ENCODE measurements around the gene COX10. TPM values are rescaled to one million over a fixed set of nuclear protein-coding genes. Genes with fewer than 3 reads are reported as not detected.
"Not testable (repeated sequence)": the region's sequence is repeated elsewhere in the genome, so short reads cannot be mapped to it uniquely, and the experiment has no call there.

Gene COX10
- total RNA-seq, 1 donor from 2014 or later: 32.3 TPM

DNA sequence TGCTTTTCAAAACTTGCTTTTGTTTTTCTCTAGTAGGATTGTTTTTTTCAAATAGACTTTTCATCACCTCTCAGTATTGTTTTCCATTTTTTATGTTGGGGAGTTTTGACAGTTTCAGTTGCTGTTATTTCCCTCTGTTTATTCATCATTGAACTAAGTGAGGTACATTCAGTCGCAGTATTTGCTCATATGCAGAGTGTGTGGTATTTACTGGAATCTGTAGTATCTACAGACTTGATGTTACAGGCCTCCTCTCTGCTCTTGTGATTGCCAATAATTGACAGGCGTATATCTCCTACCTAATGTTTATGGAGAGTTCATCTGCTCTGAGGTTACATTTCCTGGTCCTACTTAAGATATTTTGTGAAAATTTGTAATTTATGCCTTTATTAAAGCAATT is 49.6 kb downstream of the COX10 start:
- intact Hi-C loops (cut with micrococcal nuclease): loop anchor here (1.0 to 5.0 kb wide), 6 partner anchors 50 to 522 kb away; partner anchors contain the start of gene COX10

DNA sequence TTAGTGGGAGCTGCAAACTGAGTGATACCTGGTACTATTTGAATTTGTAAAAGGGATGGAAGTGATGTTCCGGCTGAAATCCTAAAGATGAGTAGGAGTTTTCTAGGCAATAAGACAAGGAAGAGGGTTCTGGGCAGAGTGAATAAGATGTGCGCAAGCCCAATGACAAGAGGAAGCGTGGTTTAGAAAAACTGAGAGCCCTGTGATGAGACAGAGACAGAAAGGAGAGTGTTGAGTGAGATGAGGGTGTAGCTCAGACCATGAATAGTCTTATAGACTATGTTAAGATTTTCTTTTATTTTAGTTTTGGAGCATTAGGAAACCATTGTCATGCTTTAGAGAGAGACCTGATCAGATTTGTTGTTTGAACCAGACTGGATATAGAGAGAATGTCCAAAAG is 50.2 kb downstream of the COX10 start:
- intact Hi-C loops (cut with micrococcal nuclease): loop anchor here (1.0 to 5.0 kb wide), 6 partner anchors 50 to 522 kb away; partner anchors contain the start of gene COX10

- intact Hi-C loops (cut with micrococcal nuclease): loop anchor here (2.0 kb wide), 1 partner anchor 43 kb away; no protein-coding TSS in a partner anchor
Observed at GRCh38 chr17:14121952-14122351, 52.6 kb downstream of the COX10 start.

DNA sequence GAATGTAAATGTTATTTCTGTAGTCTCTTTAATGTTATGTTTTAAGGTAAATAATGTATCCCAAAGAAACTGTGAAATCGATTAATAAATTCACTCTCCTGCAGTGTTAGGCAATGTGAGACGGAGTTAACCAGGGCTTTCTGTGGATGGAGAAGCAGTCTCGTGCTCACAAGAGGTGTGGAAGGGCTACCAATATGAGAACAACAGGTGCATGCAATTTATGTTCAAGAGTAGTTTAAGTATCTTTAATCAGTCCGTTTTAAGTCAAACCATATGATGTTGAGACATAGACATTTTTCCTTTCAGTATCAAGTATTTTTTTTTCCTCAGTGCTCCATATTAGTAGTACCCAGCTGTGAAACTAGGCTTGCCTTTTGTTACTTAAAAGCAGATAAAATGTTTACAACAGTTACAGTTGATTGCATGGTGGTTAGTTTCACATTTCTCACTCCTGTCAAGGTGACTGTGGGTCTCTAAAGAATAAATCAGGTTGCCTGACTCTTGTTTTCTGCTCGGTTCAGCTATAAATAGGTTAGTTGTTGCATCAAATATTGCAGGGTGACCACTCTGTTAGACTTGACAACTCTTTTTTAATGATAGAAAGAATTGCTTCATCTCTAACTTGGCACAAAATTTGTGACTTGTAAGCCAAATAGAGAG is 54.4 kb downstream of the COX10 start:
- intact Hi-C loops (cut with micrococcal nuclease): no loop called here

DNA sequence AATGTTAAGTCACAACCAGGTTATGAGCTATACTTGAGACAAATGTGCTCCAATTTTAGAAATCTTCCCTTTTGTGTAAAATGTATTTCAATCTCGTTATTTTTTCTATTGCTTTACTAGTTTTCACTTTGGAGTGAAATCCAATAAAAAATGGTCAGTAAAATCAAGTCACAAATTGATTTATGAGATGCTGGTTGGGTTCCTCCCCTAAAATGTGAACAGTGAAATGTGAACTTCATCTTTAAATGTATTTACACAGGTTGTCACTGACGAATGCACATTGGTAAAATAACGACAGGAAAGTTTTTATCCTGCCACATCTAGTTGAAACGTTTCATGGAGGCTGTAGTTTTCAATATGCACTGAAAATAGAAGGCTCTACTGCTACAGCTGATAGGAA is 55.5 kb downstream of the COX10 start:
- intact Hi-C loops (cut with micrococcal nuclease): no loop called here

DNA sequence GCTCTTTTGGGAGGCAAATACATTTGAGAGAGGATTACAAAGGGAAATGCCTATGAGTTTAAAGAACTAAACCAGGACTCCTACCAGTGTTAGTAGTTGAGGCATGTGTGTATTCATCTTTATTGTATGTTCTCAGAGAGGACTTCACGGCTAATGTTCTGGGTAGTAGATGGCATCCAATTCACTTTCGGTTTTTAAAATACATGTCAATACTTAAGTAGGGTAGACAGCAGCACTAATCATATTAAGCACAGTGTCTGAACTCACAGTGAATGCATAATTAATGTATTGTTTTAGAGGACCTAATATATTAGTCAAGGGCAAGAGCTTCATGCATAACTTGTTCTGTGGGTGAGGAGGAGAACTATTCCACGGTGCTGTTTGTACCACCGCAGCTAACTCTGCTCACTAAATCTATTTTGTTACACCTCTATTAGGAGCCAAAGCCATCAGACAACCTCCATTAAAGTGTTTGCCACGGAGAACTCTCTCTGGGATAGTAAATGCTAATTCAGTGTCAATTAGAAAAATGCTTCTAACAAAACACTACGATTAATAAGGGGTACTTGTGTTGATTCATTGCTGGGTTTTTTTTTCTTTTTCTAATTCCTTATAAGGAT is 56.3 kb downstream of the COX10 start:
- intact Hi-C loops (cut with micrococcal nuclease): no loop called here

DNA sequence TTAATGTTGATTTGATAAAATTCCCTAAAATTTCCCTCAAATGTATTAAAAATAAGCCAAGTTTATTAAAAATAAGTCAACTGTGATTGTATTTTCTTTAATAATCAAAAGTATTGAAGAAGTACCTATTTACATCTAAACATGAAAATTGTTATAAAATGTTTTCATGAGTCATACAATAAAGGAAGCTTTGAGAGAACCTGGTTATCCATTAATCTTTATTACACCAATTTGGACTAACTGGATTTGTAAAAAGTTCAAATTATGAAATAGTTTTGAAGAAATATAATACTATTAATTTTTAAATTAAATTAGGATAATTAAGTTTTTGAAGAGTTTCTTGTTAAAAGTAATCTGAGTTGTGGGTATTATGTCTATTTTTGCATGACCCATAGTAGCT is 63.8 kb downstream of the COX10 start:
- intact Hi-C loops (cut with micrococcal nuclease): no loop called here

DNA sequence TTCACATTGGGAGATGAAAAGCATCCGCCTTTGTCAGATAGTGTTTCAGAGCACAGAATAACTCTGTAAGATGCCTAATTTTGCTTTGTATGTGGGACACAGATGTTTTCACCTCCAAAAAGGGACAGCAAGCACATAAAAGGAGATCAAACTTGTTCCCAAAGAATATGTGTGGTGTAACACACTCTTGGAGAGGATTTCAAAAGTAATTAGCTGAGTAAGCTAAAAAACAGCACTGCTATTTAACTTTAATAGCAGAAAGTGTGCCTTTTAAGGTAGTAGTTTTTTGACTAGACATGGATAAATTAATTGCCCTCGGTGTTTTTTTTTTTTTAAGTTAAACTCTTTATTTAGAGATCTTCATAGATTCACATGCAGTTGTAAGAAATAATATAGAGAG is 65.2 kb downstream of the COX10 start:
- intact Hi-C loops (cut with micrococcal nuclease): no loop called here

DNA sequence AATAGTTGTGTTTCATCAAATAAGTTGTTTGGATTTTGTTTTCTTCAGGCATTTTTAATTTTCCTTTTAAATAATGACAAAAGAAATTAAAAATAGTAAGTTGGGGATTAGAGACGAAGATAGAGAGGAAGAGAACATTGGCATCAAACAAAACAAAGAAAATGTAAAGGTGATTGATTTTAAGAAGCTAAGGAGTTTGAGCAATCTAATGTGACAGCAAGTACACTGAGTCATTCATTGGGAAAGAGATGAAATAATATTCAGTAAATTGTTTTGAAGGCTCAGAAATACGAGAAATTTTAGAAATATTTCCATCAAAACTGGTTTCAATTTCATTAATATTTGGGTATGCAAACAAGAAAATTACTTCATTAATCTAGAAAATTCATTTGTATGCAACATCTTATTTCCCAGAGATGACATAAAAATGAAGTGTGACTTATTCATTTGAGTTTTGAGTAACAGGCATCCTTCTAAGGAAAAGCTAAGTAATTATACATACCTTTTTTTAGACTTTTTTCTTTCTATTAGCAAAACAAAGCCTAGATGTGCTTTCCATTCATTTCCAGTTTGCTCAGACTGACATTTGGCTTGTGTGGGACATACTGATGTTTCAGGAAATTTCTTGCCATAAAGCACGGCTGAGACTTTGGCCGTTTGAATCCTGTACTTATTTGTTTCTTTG is 66.7 kb downstream of the COX10 start:
- intact Hi-C loops (cut with micrococcal nuclease): no loop called here

DNA sequence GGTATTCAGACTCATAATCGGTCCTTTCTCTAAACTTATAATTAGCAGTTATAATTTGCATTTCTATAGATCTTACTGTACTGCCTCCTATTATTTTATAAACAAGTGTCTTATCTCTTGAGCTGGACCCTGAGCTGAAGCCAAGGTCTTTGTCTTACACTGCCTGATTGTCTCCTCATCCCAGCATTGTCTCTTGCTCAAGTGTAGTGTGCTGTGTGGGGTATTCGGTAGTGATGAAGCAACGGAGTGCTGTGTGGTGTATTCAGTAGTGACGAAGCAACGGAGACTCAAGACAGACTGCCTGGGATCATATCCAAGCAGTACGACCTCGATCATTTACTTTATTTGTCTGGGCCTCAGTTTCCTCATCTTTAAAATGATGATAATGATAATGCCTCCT is 69.3 kb downstream of the COX10 start:
- intact Hi-C loops (cut with micrococcal nuclease): no loop called here

DNA sequence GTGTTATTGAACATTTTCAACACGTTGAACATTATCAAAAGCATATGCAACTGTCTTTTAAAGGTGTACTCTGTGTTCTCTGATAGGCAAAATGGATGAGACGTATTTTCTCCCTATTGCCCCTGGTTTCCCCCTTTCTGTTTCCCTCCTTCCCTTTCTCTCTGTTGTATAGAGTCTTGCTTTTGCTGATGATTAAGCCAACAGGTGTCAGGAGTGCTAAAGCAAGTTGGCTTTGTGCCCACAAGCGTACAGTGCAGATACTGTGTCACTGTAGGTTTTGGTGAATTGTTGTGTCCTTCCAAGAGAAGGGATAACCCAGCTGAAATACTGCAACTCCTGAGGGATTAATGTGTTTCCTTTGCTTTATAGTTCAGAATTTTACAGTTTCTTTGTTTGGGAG is 74.4 kb downstream of the COX10 start:
- intact Hi-C loops (cut with micrococcal nuclease): no loop called here

- intact Hi-C loops (cut with micrococcal nuclease): no loop called here
Observed at GRCh38 chr17:14144508-14144907, 75.2 kb downstream of the COX10 start.

DNA sequence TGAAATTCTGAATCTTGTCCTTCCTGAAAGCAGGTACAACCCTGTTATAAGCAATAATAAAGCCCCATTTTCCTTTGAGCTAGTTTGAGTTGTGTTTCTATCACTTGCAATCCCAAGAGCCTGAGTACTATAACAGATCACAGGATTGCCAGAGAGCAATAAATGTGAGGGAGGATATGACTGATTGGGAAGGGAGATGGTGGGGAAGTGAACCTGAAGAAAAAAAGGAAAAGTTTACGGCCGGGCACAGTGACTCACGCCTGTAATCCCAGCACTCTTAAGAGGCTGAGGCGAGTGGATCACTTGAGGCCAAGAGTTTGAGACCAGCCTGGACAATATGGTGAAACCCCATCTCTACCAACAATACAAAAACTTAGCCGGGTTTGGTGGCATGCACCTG is 80.4 kb downstream of the COX10 start:
- intact Hi-C loops (cut with micrococcal nuclease): no loop called here

- intact Hi-C loops (cut with micrococcal nuclease): no loop called here
Observed at GRCh38 chr17:14150619-14151018, 81.3 kb downstream of the COX10 start.

- intact Hi-C loops (cut with micrococcal nuclease): no loop called here
Observed at GRCh38 chr17:14152721-14153120, 83.4 kb downstream of the COX10 start.

DNA sequence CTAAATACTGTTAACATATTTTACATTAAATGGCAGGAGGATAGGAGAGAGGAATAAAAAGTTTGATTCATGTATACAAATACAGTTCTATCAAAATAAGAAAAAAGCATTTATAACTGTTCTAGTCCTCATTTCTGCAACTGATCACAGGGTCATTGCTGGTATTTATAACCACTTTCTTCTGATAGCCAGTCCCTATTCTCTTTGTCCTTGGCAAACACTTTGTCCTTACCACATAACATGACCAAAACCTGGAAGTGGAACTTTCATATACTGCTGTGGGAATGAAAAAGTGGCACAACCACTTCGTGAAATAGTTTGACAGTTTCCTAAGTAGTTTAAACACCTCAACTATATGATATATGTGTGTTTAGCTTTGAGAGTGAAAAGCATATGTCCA is 84.1 kb downstream of the COX10 start:
- intact Hi-C loops (cut with micrococcal nuclease): no loop called here

DNA sequence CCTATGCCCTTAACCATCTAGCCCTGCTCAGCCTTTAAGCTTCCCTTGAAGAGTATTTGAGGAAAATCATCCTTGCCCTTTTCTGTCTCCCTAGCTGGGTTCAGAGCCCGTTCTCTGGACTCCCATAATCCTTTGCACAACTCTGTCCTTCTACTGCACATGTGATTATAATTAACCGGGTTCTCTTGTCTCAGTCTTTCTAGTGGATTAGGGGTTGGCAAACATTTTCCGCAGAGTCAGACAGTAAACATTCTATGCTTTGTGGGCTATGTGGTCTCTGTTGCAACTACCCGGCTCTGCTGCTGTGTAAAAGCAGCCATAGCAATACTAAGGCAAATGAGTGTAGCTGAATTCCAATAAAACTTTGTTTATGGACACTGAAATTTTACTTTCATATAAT is 87.4 kb downstream of the COX10 start:
- intact Hi-C loops (cut with micrococcal nuclease): no loop called here

DNA sequence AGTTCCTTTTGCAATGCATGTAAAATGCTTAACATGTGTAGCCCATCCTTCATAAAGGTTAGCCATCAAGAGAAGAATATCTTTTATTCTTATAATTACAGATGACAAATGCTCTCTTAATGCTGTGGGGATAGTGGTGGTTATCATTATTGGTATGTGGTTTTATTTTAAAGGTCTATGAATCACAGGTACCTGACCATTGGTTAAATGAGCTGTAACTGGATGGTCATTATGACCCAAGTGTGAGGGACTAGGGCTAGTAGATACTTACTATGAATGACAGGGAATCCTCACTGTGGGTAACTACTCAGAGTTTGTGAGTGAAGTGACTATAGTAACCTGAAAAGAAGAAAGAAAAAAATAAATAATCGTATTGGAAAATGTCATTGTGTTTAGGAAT is 88.5 kb downstream of the COX10 start:
- intact Hi-C loops (cut with micrococcal nuclease): no loop called here

DNA sequence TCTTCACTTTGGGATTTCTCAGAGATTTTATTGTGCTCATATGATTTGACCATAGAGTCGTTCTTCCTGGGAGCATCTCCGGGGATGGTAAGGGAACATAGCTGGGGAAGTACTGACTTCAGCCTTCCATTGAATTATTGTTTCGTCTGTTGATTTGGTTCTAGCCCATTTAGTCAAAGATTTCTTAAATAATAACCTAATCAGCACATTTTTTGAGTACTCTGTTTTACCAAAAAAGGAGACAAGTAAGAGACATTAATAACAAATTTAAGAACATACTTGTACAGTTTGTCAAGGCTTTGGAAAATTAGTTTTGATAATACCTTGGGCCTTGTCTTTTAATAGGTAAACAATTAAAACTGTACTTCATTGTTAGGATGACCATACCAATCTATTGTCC is 89.4 kb downstream of the COX10 start:
- intact Hi-C loops (cut with micrococcal nuclease): no loop called here

DNA sequence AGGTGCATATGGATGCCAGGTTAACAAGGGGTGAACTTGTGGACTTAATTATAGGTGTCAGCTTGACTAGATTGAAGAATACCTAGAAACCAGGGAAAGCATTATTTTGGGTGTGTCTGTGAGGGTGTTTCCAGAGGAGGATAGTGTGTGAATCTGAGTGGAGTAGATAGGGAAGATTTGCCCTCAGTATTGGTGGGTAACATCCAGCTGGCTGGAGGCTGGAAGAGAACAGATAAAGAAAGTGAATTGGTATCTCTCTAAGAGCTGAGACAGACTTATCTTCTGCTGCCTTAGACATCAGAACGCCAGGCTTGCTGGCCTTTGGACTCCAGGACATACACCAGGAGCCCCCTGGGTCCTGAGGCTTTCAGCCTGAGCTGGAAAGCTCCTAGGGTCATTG is 92.1 kb downstream of the COX10 start:
- intact Hi-C loops (cut with micrococcal nuclease): no loop called here

GRCh38 chr17:14165616-14166015 is 96.3 kb downstream of the COX10 start:
- intact Hi-C loops (cut with micrococcal nuclease): no loop called here

DNA sequence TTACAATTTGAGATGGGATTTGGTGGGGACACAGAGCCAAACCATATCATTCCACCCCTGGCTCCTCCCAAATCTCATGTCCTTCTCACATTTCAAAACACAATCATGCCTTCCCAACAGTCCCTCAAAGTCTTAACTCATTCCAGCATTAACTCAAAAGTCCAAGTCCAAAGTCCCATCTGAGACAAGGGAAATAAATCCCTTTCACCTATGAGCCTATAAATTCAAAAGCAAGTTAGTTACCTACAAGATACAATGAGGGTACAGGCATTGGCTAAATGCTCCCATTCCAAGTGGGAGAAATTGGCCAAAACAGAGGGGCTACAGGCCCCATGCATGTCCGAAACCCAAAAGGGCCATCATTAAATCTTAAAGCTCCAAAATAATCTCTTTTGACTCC is 98.5 kb downstream of the COX10 start:
- intact Hi-C loops (cut with micrococcal nuclease): not testable (repeated sequence)

DNA sequence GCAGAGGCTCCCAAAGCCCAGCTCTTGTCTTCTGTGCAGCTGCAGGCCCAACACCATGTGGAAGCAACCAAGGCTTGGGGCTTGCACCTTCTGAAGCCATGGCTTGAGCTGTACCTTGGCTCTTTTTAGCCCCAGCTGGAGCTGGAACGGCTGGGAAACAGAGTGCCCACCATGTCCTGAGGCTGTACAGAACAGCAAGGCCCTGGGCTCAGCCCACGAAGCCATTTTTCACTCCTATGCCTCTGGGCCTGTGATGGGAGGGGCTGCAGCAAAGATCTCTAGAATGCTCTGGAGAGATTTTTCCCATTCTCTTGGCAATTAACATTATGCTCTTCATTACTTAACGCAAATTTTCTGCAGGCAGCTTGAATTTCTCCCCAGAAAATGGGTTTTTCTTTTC is 99.3 kb downstream of the COX10 start:
- intact Hi-C loops (cut with micrococcal nuclease): no loop called here

All from T-helper 1 cell treated with Interleukin-12 subunit alpha and Interleukin-12 subunit beta and Interleukin-4 antibody, amounts not matched to agents 30 ng/mL and 1 ng/mL, for 36 hours (primary cell).